Non-pigmented ciliary epithelial cell (primary cell): Measurements from ENCODE around the gene APOLD1.
"Not testable (repeated sequence)": the region's sequence is repeated elsewhere in the genome, so short reads cannot be mapped to it uniquely, and the experiment has no call there.

Experiments used
- DNase-seq: peaks from one replicate; pipeline ENCODE4 v3.0.0-alpha.2; 2010; ENCODE audit warnings: low read depth

APOLD1 gene

GRCh38 chr12:12786706-12787601 is 1.5 kb downstream of the APOLD1 start:
- DNase-seq: no peak

GRCh38 chr12:12788131-12788530 is 2.7 kb downstream of the APOLD1 start:
- DNase-seq: no peak

GRCh38 chr12:12788675-12789368 is 3.4 kb downstream of the APOLD1 start:
- no peak for DNase-seq

DNA sequence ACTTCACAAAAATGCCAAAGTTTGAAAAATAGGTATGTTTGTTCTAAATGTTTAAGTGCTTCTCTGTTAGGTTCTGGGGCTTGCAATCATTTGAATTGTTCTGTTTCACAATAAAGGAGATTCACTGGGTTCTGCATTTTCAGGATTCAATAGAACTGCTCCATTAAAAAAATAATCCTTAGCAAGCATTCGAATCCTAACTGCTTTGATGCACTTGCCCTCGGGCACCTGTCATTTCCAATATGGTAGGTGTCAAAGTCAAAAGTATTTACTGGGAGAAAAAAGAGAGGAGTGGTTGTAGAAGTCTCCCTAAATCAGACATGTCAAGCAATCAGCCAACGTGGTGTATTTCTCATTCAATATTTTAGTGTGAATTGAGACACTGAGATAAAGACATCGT is 5.5 kb downstream of the APOLD1 start:
- no peak for DNase-seq

GRCh38 chr12:12791756-12792369 is 6.4 kb downstream of the APOLD1 start:
- no peak for DNase-seq

DNA sequence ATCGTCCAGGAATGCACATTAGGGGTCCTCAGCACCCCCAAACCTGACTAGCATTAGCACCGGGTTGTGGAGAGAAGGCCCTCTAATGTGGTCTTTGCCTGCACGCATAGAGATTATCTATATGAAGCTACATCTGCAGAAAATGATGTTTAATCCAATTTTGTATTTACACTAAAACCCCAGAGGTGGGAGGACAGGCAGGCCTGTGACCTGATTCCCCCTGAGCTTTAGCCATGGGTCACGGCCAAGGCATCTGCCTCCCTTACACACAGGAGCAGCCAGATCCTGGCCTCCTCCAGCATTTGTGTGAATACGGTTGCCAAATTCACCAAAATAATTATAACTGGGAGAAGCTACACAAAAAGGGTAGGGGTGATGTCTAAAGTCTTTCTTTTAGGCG is 7.0 kb downstream of the APOLD1 start:
- no peak for DNase-seq

GRCh38 chr12:12794686-12795085 is 9.2 kb downstream of the APOLD1 start:
- DNase-seq: no peak

DNA sequence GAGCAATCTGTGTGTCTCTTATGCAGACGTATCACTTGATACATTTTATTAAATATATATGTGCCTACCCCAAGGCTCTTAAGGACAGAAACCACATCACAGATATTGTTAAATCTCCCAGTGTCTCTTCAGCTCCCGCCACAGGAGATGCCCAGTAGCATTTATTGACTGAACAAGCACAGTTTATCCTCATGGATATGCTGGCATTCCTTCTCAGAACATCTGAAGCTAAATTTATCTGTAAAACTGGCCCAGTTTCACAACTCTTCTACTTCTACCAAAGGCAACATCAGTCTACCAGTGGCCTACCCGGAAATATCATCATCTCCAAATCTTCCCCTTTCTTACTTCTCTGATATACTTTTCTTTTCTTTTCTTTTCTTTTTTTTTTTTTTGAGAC is 10.7 kb downstream of the APOLD1 start:
- DNase-seq: no peak

- no peak for DNase-seq
Observed at GRCh38 chr12:12796928-12797793, 11.7 kb downstream of the APOLD1 start.

DNA sequence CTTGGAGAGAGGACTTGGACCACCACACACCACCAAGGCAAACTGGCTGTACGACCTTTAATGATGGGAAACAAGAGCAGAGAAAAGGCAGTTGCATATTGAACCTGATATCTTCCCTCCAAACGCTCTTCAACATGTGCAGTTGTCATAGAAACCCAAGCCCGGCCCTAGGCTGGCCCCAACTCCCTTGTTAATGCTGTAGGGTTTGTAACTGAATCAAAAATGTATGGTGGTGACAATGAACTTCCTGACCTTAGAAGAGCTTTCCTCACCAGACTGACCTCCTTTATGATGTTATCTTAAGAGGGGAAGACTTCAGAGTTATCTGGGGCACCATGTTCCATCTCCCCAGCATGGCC is 12.3 kb downstream of the APOLD1 start:
- no peak for DNase-seq

DNA sequence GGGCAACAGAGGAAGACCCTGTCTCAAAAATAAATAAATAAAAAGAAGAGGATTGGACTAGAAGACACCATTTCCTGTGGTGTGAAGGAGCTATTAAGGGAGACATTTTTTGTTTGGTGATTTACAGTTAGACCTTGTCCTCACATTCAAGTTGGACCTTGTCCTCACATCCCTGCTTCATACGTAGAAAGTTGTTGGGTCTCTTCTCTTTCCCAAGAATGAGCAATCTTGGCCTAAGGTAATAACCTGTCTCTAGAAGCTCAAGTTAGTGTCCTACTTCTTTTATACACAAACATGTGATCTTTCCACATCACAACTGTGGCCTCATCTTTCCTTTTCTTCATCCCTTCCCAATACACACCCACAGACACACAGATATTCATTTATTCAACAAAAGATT is 13.0 kb downstream of the APOLD1 start:
- no peak for DNase-seq

DNA sequence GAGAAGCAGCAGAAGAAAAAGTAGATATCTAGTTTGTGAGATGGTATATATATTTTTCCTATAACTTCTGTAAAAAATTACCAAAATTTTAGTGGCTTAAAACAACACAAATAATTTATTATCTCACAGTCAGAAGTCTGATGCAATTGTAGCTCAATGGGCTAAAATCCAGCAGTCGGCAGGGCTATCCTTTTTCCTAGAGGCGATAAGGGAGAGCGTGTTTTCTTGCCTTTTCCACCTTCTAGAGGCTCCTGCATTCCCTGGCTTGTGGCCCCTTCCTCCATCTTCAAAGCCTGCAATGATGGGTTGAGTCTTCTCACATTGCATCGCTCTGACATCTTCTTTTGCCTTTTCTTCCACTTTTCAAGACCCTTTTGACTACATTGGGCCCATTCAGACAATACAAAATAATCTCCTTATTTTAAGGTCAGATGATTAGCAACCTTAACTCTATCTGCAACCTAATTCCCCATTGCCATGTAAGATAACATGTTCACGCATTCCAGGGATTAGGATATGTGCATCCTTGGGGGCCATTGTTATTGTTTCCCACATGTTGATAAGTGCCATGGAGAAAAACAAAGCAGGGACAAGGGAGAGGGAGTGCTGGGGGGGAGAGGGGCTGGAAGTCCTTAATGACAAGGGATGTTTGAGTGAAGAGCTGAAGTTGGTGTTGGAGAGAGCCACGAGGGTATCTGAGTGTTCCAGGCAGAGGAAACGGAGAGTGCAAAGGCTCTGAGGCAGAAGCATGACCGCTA is 13.9 kb downstream of the APOLD1 start:
- no peak for DNase-seq

DNA sequence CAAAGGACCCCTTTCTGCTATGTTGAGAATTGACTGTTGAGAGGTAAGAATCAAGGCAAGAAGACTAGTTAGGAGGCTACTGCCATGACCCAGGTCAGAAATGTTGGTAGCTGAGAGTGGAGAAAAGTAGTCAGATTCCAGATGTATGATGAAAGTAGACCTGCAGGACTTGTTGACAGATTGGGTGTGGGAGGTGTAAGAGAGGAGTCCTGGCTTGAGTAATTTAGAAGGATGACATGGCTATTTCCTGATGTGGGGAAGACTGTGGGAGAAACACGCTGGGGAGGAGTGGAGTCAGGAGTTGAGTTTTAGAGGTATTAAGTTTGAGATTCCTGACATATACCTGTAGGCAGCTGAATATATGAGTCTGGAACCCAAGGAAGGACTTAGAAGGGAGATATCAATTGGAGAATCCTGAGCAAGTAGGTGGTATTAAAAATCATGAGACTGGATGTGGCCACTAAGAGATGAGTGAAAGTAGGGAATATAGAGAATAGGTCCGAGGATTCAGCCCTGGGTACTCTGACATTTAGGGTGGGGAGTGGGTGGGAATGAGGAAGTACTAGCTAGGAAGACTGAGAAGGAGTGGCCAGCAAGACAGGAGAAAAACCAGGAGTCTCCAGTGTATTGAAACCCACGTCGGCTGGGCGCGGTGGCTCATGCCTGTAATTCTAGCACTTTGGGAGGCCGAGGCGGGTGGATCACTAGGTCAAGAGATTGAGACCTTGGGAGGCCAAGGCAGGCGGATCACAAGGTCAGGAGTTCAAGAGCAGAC is 15.1 kb downstream of the APOLD1 start:
- no peak for DNase-seq

DNA sequence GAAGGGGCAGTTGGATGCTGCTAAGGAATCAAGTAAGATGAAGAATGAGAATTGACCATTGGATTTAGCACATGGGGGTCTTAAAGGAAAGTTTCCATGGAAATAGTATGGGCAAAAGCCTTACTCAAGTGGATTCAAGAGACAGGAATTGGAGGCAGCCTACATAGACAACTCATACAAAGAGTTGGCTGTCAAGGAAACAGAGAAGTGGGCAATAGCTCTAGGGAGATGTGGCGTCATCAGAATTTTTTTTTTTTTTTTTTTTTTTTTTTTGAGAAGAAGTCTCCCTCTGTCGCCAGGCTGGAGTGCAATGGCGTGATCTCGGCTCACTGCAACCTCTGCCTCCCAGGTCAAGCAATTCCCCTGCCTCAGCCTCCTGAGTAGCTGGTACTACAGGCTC is 16.2 kb downstream of the APOLD1 start:
- DNase-seq: not testable (repeated sequence)

GRCh38 chr12:12803186-12803585 is 17.7 kb downstream of the APOLD1 start:
- no peak for DNase-seq

DNA sequence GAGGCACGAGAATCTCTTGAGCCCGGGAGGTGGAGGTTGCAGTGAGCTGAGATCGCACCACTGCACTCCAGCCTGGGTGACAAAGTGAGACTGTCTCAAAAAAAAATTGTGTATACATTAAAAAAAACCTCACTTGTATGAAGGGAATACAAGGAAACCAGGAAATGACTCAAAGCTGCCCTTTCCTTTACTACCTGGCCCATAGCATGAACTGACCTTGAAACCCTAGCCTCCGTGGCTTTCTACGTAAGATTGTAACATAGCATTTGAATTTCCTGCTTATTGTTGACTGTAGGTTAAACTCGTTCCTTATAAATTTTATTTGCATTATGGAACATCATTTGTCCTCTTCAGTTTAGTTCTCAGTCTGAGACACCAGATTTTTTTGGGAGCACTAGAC is 18.6 kb downstream of the APOLD1 start:
- no peak for DNase-seq

DNA sequence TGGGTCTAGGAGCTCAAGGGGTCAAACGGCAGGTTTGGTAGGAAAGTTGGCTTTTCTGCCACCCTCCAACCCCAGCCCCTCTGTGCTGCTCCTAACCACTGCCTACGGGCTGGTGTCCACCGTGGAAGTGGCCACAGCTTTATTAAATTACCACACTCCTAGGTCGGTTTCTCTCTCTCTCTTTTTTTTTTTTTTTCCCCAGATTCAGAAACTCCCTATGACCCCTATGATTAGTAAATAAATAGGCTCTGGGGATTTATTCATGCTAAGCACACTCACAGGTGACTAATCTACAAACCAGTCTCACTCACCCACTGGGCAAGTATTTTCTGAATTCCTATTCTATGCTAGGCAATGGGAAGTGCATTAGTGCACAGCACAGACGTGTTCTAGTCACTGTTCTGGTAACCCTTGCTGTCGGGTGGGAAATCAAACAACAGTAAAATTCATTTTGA is 19.0 kb downstream of the APOLD1 start:
- DNase-seq: peak; percentile 87

GRCh38 chr12:12806784-12807516 is 21.5 kb downstream of the APOLD1 start:
- DNase-seq: no peak

- DNase-seq: not testable (repeated sequence)
Observed at GRCh38 chr12:12807517-12807903, 22.1 kb downstream of the APOLD1 start.
